Thyroid gland (tissue), 4 donors: ENCODE data around the gene RXFP2.

Source experiments
- POLR2A ChIP-seq, 2 donors: fragments of 450-650 bp; IDR thresholded peaks; one replicate each; pipeline ENCODE4 v1.6.1; 2017; ENCODE audit warnings: antibody characterized with exemption in 2 of 2, mild to moderate bottlenecking in 2 of 2, moderate library complexity in 1 of 2
- TF ChIP-seq, protein P1 (sequence below), 6 experiments: fragments of 200-600 bp in 3 of 6; fragments of 450-650 bp in 3 of 6; sonication (generic) in 3 of 6; IDR thresholded peaks; one replicate each; pipeline ENCODE4 v1.5.1; 2016 to 2019; ENCODE audit warnings: antibody characterized with exemption in 6 of 6, mild to moderate bottlenecking in 2 of 6, inconsistent platforms in 1 of 6, moderate library complexity in 1 of 6

DNA sequence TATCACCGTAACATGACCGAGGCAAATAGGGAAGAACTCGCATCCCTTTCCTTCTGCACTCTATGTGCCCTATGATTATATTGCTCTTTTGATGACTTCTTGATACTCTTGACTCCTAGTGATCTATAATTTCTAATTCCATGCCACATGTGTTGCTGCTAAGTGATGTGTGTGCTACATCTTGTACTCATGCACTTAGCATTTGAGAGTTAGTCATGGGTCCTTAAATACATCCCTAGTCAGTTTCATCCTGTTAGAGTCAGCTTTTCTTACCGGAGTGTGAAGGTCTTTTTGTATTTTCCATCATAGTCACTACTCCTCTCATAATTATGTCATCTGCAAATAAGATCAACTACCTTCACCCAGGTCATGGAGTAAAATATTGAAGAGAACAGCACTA is 30.2 kb downstream of the RXFP2 start:
- TF ChIP-seq, protein P1, sequence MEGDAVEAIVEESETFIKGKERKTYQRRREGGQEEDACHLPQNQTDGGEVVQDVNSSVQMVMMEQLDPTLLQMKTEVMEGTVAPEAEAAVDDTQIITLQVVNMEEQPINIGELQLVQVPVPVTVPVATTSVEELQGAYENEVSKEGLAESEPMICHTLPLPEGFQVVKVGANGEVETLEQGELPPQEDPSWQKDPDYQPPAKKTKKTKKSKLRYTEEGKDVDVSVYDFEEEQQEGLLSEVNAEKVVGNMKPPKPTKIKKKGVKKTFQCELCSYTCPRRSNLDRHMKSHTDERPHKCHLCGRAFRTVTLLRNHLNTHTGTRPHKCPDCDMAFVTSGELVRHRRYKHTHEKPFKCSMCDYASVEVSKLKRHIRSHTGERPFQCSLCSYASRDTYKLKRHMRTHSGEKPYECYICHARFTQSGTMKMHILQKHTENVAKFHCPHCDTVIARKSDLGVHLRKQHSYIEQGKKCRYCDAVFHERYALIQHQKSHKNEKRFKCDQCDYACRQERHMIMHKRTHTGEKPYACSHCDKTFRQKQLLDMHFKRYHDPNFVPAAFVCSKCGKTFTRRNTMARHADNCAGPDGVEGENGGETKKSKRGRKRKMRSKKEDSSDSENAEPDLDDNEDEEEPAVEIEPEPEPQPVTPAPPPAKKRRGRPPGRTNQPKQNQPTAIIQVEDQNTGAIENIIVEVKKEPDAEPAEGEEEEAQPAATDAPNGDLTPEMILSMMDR (IDR thresholded peaks at IDR 0.05) = no peak
- TF ChIP-seq POLR2A (IDR thresholded peaks at IDR 0.05) = no peak
